Nephron (organoid): Measurements from ENCODE around the gene UCHL5.

Experiments
- H3K27ac Mint-ChIP-seq, 3 experiments: 2 replicates each; pipeline ENCODE4 v1.8.0; 2020; ENCODE audit warnings: mixed read lengths in 3 of 3, mild to moderate bottlenecking in 2 of 3, moderate library complexity in 1 of 3
- H3K27me3 Mint-ChIP-seq: 2 replicates; pipeline ENCODE4 v1.8.0; 2021; ENCODE audit warnings: low read depth, mild to moderate bottlenecking, moderate library complexity, mixed read lengths
- H3K36me3 Mint-ChIP-seq: 2 replicates; pipeline ENCODE4 v1.8.0; 2020; ENCODE audit warnings: low read depth, mixed read lengths
- H3K4me1 Mint-ChIP-seq: 2 replicates; pipeline ENCODE4 v1.8.0; 2020; ENCODE audit warnings: mixed read lengths
- H3K4me3 Mint-ChIP-seq, 3 experiments: 2 replicates each; pipeline ENCODE4 v1.8.0; 2020; ENCODE audit warnings: mild to moderate bottlenecking in 3 of 3, mixed read lengths in 3 of 3, moderate library complexity in 2 of 3
- H3K9me3 Mint-ChIP-seq: 2 replicates; pipeline ENCODE4 v1.8.0; 2020; ENCODE audit warnings: mixed read lengths
- CTCF ChIP-seq, 3 experiments: fragments of 200-600 bp; sonication (generic); IDR thresholded peaks; one replicate each; pipeline ENCODE4 v1.5.0; 2021; ENCODE audit warnings: antibody characterized with exemption in 3 of 3; ENCODE audit not compliant: unreplicated experiment in 3 of 3

UCHL5 gene

GRCh38 chr1:193103759-193104501, 44.8 kb upstream of the UCHL5 start:
- H3K9me3 Mint-ChIP-seq = no peaks in the 10 kb centered on the region
- TF ChIP-seq CTCF (IDR thresholded peaks at IDR 0.05; ENCODE audit: unreplicated experiment in 3 of 3) = no peak

GRCh38 chr1:193102662-193103061, 43.5 kb upstream of the UCHL5 start:
- peaks cover 30% of the 10 kb centered on the region for H3K4me1 Mint-ChIP-seq
- H3K9me3 Mint-ChIP-seq = no peaks in the 10 kb centered on the region
- peaks cover 9% of the 10 kb centered on the region for H3K36me3 Mint-ChIP-seq
- peak overlapping the region in 1 of 3 experiments; percentile 92 for H3K4me3 Mint-ChIP-seq
- no peak for TF ChIP-seq CTCF (IDR thresholded peaks at IDR 0.05; ENCODE audit: unreplicated experiment in 3 of 3)
- peak overlapping the region in 1 of 3 experiments; percentile 78 for H3K27ac Mint-ChIP-seq
- no peaks in the 10 kb centered on the region for H3K27me3 Mint-ChIP-seq

More at GRCh38 chr1:193103759-193104501, 44.8 kb upstream of the UCHL5 start:
- peaks cover 2% of the 10 kb centered on the region for H3K27me3 Mint-ChIP-seq
- peak overlapping the region; percentile 92 to 94 (median 93) for H3K4me3 Mint-ChIP-seq
- peaks cover 6% of the 10 kb centered on the region for H3K36me3 Mint-ChIP-seq
- peak overlapping the region; percentile 78 to 95 (median 87) for H3K27ac Mint-ChIP-seq
- H3K4me1 Mint-ChIP-seq = peaks cover 30% of the 10 kb centered on the region

GRCh38 chr1:193094112-193094511, 35.0 kb upstream of the UCHL5 start:
- Mint-ChIP-seq H3K4me1 (no peaks in the 10 kb centered on the region), H3K4me3 (no peak overlapping the region), H3K9me3 (no peaks in the 10 kb centered on the region), H3K36me3 (peaks cover 33% of the 10 kb centered on the region), H3K27ac (no peak overlapping the region), H3K27me3 (no peaks in the 10 kb centered on the region)
- TF ChIP-seq CTCF (IDR thresholded peaks at IDR 0.05; ENCODE audit: unreplicated experiment in 3 of 3) = no peak

- Mint-ChIP-seq H3K27ac (no peak overlapping the region), H3K36me3 (peaks cover 24% of the 10 kb centered on the region), H3K4me3 (no peak overlapping the region), H3K9me3 (no peaks in the 10 kb centered on the region), H3K4me1 (no peaks in the 10 kb centered on the region), H3K27me3 (no peaks in the 10 kb centered on the region)
- TF ChIP-seq CTCF (IDR thresholded peaks at IDR 0.05; ENCODE audit: unreplicated experiment in 3 of 3) = no peak
Measured at GRCh38 chr1:193090865-193091264, 31.7 kb upstream of the UCHL5 start.

GRCh38 chr1:193087893-193088292, 28.7 kb upstream of the UCHL5 start:
- H3K27me3 Mint-ChIP-seq = no peaks in the 10 kb centered on the region
- H3K4me3 Mint-ChIP-seq = no peak overlapping the region
- H3K9me3 Mint-ChIP-seq = no peaks in the 10 kb centered on the region
- peaks cover 39% of the 10 kb centered on the region for H3K36me3 Mint-ChIP-seq
- no peak overlapping the region for H3K27ac Mint-ChIP-seq
- H3K4me1 Mint-ChIP-seq = no peaks in the 10 kb centered on the region
- TF ChIP-seq CTCF (IDR thresholded peaks at IDR 0.05; ENCODE audit: unreplicated experiment in 3 of 3) = no peak

- H3K36me3 Mint-ChIP-seq = peaks cover 51% of the 10 kb centered on the region
- no peaks in the 10 kb centered on the region for H3K4me1 Mint-ChIP-seq
- no peaks in the 10 kb centered on the region for H3K9me3 Mint-ChIP-seq
Measured at GRCh38 chr1:193086342-193086741, 27.2 kb upstream of the UCHL5 start.

More at GRCh38 chr1:193086342-193086741, 27.2 kb upstream of the UCHL5 start:
- Mint-ChIP-seq H3K27me3 (no peaks in the 10 kb centered on the region), H3K27ac (no peak overlapping the region), H3K4me3 (no peak overlapping the region)
- TF ChIP-seq CTCF (IDR thresholded peaks at IDR 0.05; ENCODE audit: unreplicated experiment in 3 of 3) = no peak
